ENCODE results near the gene PNLIPRP1.

Gene PNLIPRP1

GRCh38 chr10:116590590-116591444, at the start of gene PNLIPRP1:
PNLIPRP1 (plus strand) TSS chr10:116590959; CDS start chr10:116591130, 171 bp downstream.
- no peak for DNase-seq (ENCODE audit: low spot score)

- no peak for DNase-seq (ENCODE audit: low spot score)
Observed at GRCh38 chr10:116542007-116542677, 48.6 kb upstream of the PNLIPRP1 start.

GRCh38 chr10:116545122-116545521, 45.6 kb upstream of the PNLIPRP1 start:
- DNase-seq (ENCODE audit: low spot score) = no peak

- DNase-seq (ENCODE audit: low spot score) = no peak
Observed at GRCh38 chr10:116545756-116546155, 45.0 kb upstream of the PNLIPRP1 start, which contains the start of gene PNLIP. PNLIP (plus strand) TSS chr10:116545931; CDS start chr10:116546093, 162 bp downstream.

- DNase-seq (ENCODE audit: low spot score) = no peak
Observed at GRCh38 chr10:116548301-116548700, 42.5 kb upstream of the PNLIPRP1 start.

- no peak for DNase-seq (ENCODE audit: low spot score)
Observed at GRCh38 chr10:116553378-116553980, 37.3 kb upstream of the PNLIPRP1 start.

- DNase-seq (ENCODE audit: low spot score) = no peak
Observed at GRCh38 chr10:116554628-116555027, 36.1 kb upstream of the PNLIPRP1 start.

- DNase-seq (ENCODE audit: low spot score) = no peak
Observed at GRCh38 chr10:116555880-116556279, 34.9 kb upstream of the PNLIPRP1 start.

- DNase-seq (ENCODE audit: low spot score) = no peak
Observed at GRCh38 chr10:116557305-116557880, 33.4 kb upstream of the PNLIPRP1 start.

GRCh38 chr10:116565534-116565933, 25.2 kb upstream of the PNLIPRP1 start:
- DNase-seq (ENCODE audit: low spot score) = no peak

GRCh38 chr10:116566932-116567331, 23.8 kb upstream of the PNLIPRP1 start:
- no peak for DNase-seq (ENCODE audit: low spot score)

GRCh38 chr10:116567335-116567734, 23.4 kb upstream of the PNLIPRP1 start:
- no peak for DNase-seq (ENCODE audit: low spot score)

- no peak for DNase-seq (ENCODE audit: low spot score)
Observed at GRCh38 chr10:116574797-116575196, 16.0 kb upstream of the PNLIPRP1 start.

GRCh38 chr10:116587878-116588591, 2.7 kb upstream of the PNLIPRP1 start:
- DNase-seq (ENCODE audit: low spot score) = no peak

- no peak for DNase-seq (ENCODE audit: low spot score)
Observed at GRCh38 chr10:116588995-116589394, 1.8 kb upstream of the PNLIPRP1 start.

GRCh38 chr10:116589926-116590325, 833 bp upstream of the PNLIPRP1 start:
- no peak for DNase-seq (ENCODE audit: low spot score)

- no peak for DNase-seq (ENCODE audit: low spot score)
Observed at GRCh38 chr10:116593139-116593740, 2.5 kb downstream of the PNLIPRP1 start.

- no peak for DNase-seq (ENCODE audit: low spot score)
Observed at GRCh38 chr10:116594525-116595035, 3.8 kb downstream of the PNLIPRP1 start.

GRCh38 chr10:116596062-116596461, 5.3 kb downstream of the PNLIPRP1 start:
- DNase-seq (ENCODE audit: low spot score) = no peak

- DNase-seq (ENCODE audit: low spot score) = no peak
Observed at GRCh38 chr10:116597543-116597942, 6.8 kb downstream of the PNLIPRP1 start.

GRCh38 chr10:116598329-116598728, 7.6 kb downstream of the PNLIPRP1 start:
- DNase-seq (ENCODE audit: low spot score) = no peak
